Measurements from ENCODE around the gene PRAF2. TPM values are rescaled to one million over a fixed set of nuclear protein-coding genes. Genes with fewer than 3 reads are reported as not detected.

Gene PRAF2
- total RNA-seq, 4 donors from 2014 or later = 9.6 to 20.9 (median 17.2) TPM

DNA sequence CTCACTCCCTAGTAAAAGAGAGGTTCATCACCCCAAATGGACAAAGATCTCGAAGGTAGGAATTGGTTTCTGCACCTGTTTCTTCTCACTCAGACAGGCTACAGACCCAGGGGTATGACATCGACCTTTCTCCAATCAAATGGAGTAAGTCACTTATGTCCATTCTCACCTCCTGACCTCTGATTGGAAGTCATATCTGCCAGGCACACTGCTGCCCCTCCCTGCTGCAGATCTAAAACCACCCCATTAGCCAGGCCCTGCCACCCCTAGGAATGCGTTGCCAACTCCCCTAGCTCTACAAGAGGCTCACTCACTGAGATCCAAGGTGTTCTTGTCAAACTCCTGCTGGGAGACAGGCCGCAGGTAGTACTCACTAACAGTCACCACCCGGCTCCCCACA, 42.9 kb upstream of the PRAF2 start:
- no peak for ATAC-seq
- H3K4me1 ChIP-seq = peaks cover 0 to under 1% (median 0%) of the 10 kb centered on the region in 3 donors
- H3K36me3 ChIP-seq = peaks cover 0 to 95% of the 10 kb centered on the region in 2 donors
- H3K27me3 ChIP-seq = no peaks in the 10 kb centered on the region
- H3K4me3 ChIP-seq = no peak overlapping the region
- WGBS, 2 donors (ENCODE audit: low coverage in 1 of 2) = 100% methylated on average over 1 of the region's 5 CpGs
- TF ChIP-seq CTCF (IDR thresholded peaks at IDR 0.05) (no peak), POLR2AphosphoS5 (IDR thresholded peaks at IDR 0.05) (no peak), POLR2A (IDR thresholded peaks at IDR 0.05) (no peak)
- H3K27ac ChIP-seq = no peak overlapping the region
- H3K9me3 ChIP-seq = no peaks in the 10 kb centered on the region

DNA sequence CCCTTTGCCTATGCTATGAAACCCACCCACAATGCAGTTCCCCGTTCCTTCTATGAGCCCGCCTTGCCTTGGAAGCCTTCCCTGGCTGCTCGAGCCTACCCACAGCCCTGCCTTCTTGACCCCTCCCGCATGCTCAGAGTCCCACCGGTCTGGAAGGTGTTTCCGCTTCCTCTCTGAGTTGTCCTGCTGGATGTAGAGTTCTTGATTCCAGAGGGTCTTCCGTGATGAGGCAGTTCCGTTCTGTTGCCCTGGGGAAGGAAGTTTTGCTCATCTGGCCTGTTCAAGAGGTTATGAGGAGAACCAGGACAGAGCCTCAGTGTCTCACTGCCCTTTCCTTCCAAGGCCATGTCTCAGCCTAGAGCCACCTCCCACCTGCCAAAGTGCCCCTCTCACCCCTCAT, 42.3 kb upstream of the PRAF2 start:
- no peak for ATAC-seq
- Histone ChIP-seq H3K4me3 (no peak overlapping the region), H3K4me1 (no peaks in the 10 kb centered on the region), H3K27ac (no peak overlapping the region), H3K36me3 (peaks cover 0 to 90% of the 10 kb centered on the region in 2 donors), H3K27me3 (no peaks in the 10 kb centered on the region), H3K9me3 (no peaks in the 10 kb centered on the region)
- 62% methylated on average over 2 of the region's 8 CpGs; no CpG with 5 or more reads in 1 of the 2 donors for WGBS, 2 donors (ENCODE audit: low coverage in 1 of 2)
- TF ChIP-seq POLR2A (IDR thresholded peaks at IDR 0.05) = no peak
- TF ChIP-seq EP300 (IDR thresholded peaks at IDR 0.05) = no peak
- TF ChIP-seq CTCF (IDR thresholded peaks at IDR 0.05) = no peak
- no peak for TF ChIP-seq POLR2AphosphoS5 (IDR thresholded peaks at IDR 0.05)

DNA sequence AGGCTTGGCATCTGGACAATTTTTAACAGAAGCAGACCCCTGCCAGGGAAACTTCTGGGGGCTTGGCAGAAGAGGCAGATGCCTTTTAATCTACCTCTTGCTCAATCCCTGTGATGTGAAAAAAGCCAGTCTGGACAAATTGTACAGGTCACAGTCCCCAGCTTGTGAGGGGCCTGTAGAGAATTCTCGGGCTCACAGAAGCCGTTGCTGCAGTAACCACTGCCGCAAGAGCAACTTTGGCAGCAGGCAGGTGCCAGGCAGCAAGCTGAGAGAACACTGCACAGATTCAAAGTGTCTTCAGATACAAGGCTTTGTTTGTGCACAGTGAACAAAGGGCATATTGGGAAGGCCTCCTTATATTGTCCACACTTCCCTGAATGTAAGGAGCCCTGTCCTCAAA, 38.0 kb upstream of the PRAF2 start:
- no peaks in the 10 kb centered on the region for H3K4me1 ChIP-seq
- no CpG with 5 or more reads among the region's 3 CpGs for whole genome bisulfite sequencing, 2 donors (ENCODE audit: low coverage in 1 of 2)
- TF ChIP-seq POLR2A (IDR thresholded peaks at IDR 0.05) (no peak), EP300 (IDR thresholded peaks at IDR 0.05) (no peak), POLR2AphosphoS5 (IDR thresholded peaks at IDR 0.05) (no peak), CTCF (IDR thresholded peaks at IDR 0.05) (no peak)
- no peaks in the 10 kb centered on the region for H3K9me3 ChIP-seq
- no peaks in the 10 kb centered on the region for H3K27me3 ChIP-seq
- H3K27ac ChIP-seq = no peak overlapping the region
- H3K36me3 ChIP-seq = peaks cover 0 to 65% of the 10 kb centered on the region in 2 donors
- H3K4me3 ChIP-seq = no peak overlapping the region
- ATAC-seq = no peak

- ATAC-seq = no peak
- Histone ChIP-seq H3K36me3 (peaks cover 0 to 52% of the 10 kb centered on the region in 2 donors), H3K4me1 (no peaks in the 10 kb centered on the region), H3K9me3 (no peaks in the 10 kb centered on the region), H3K27ac (no peak overlapping the region), H3K27me3 (no peaks in the 10 kb centered on the region), H3K4me3 (no peak overlapping the region)
- no peak for TF ChIP-seq CTCF (IDR thresholded peaks at IDR 0.05)
- TF ChIP-seq POLR2A (IDR thresholded peaks at IDR 0.05) = no peak
- no peak for TF ChIP-seq EP300 (IDR thresholded peaks at IDR 0.05)
- TF ChIP-seq POLR2AphosphoS5 (IDR thresholded peaks at IDR 0.05) = no peak
- WGBS, 2 donors (ENCODE audit: low coverage in 1 of 2) = 91% methylated on average over 3 of the region's 3 CpGs; no CpG with 5 or more reads in 1 of the 2 donors
Measured at GRCh38 chrX:49110417-49110816, 36.6 kb upstream of the PRAF2 start.

DNA sequence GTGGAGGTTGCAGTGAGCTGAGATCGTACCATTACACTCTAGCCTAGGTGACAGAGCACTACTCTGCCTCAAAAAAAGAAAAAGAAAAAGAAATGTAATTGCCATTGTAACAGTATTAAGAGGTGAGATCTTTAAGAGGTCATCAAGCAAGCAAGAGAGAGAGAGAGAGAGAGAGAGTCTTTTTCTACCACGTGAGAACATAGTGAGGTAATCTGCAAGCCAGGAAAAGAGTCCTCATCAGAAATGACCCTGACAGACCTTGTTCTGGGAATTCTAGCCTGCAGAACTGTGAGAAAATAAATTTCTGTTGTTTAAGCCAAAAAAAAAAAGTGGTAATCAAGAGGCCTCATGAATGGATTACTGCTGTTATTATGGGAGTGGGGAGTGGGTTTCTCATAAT, 34.8 kb upstream of the PRAF2 start:
- H3K9me3 ChIP-seq = no peaks in the 10 kb centered on the region
- peaks cover 0 to 34% of the 10 kb centered on the region in 2 donors for H3K36me3 ChIP-seq
- H3K27me3 ChIP-seq = no peaks in the 10 kb centered on the region
- ATAC-seq = no peak
- no peak overlapping the region for H3K27ac ChIP-seq
- TF ChIP-seq POLR2A (IDR thresholded peaks at IDR 0.05) (no peak), EP300 (IDR thresholded peaks at IDR 0.05) (no peak), CTCF (IDR thresholded peaks at IDR 0.05) (no peak), POLR2AphosphoS5 (IDR thresholded peaks at IDR 0.05) (no peak)
- no peak overlapping the region for H3K4me3 ChIP-seq
- WGBS, 2 donors (ENCODE audit: low coverage in 1 of 2) = 88% methylated on average over 1 of the region's 2 CpGs; no CpG with 5 or more reads in 1 of the 2 donors
- H3K4me1 ChIP-seq = no peaks in the 10 kb centered on the region
